ENCODE results near the gene TRIM56. TPM values are rescaled to one million over a fixed set of nuclear protein-coding genes. Genes with fewer than 3 reads are reported as not detected.

Gene TRIM56
- total and polyA plus RNA-seq, 2 of the 4 experiments (the other 2 are of a cell fraction) = 3.9 to 5.9 TPM

DNA sequence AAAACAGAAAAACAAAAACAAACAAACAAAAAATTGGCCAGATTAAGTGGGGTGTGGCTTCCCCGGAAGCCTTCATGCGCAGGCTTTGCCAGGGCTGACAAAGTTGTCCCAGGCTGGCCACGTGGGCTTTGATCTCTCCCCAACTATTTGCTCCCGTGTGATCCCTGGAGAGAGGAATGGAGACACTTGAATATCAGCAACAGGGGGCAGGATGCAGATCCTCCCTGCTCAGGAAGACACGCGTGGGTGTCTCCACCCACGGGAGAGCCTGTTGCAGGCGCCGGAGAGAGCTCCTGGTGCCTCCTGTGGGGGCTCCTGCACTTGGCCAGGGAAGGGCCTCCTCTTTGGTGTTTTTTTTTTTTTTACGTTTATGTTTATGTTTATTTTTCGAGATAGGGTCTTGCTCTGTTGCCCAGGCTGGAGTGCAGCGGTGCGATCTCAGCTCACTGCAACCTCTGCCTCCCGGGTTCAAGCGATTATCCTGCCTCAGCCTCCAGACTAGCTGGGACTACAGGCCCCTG is 19.0 kb downstream of the TRIM56 start:
- Histone ChIP-seq H2BK5ac (ENCODE audit: low read depth, low read length, poor library complexity, severe bottlenecking) (peak overlapping the region; percentile 18), H4K20me1 (ENCODE audit: insufficient read depth, low read length) (no peaks in the 10 kb centered on the region; the same call in 1 of the 2 replicates), H4K8ac (ENCODE audit: low read depth in 2 of 2, low read length in 2 of 2) (peak overlapping the region in 1 of 2 experiments; percentile 45; a peak in 1 of 4 replicates), H3K36me3 (ENCODE audit: control insufficient read depth, insufficient read depth, low read length) (no peaks in the 10 kb centered on the region), H2BK15ac (ENCODE audit: low read depth, low read length) (no peak overlapping the region; the same call in 2 of the 3 replicates), H3K14ac (replicated peaks; ENCODE audit: low read depth, low read length) (no peak overlapping the region), H3K27ac (ENCODE audit: insufficient read depth, low read length) (no peak overlapping the region), H3K4me1 (ENCODE audit: control insufficient read depth, insufficient read depth, low read length) (peaks cover 22% of the 10 kb centered on the region), H4K91ac (ENCODE audit: insufficient read depth, low read depth, low read length) (peak overlapping the region; percentile 15; the same call in 1 of the 2 replicates), H2AK5ac (ENCODE audit: low read depth, low read length) (peak overlapping the region; percentile 64), H3K9me3 (ENCODE audit: control insufficient read depth, insufficient read depth, low read length) (no peaks in the 10 kb centered on the region), H3K27me3 (ENCODE audit: control insufficient read depth, insufficient read depth, low read length) (no peaks in the 10 kb centered on the region), H3K18ac (ENCODE audit: low read depth, low read length) (no peak overlapping the region), H4K5ac (ENCODE audit: low read depth, low read length) (no peak overlapping the region), H2BK20ac (ENCODE audit: low read depth, low read length) (0 out of 2 replicates have a peak overlapping the region, but pooled peaks have one; percentile 14), H3K9me1 (ENCODE audit: insufficient read depth, low read length) (peaks cover 17% of the 10 kb centered on the region), H3K79me1 (ENCODE audit: low read depth in 1 of 2, low read length in 2 of 2) (peaks cover 11 to 42% of the 10 kb centered on the region in 2 experiments; a peak in 3 of 4 replicates), H2AFZ (replicated peaks; ENCODE audit: low read length, poor library complexity) (no peak overlapping the region), H3K4me3 (ENCODE audit: insufficient read depth, low read depth, low read length) (no peak overlapping the region), H3K4ac (ENCODE audit: low read depth, low read length) (peak overlapping the region; percentile 69), H3K4me2 (ENCODE audit: low read depth, low read length) (no peak overlapping the region), H2BK120ac (ENCODE audit: low read depth, low read length) (peak overlapping the region; percentile 80), H3K56ac (ENCODE audit: extremely low read depth, insufficient read depth, low read length) (no peak overlapping the region), H3K9ac (ENCODE audit: low read depth, low read length) (no peak overlapping the region), H3K23ac (ENCODE audit: low read depth, low read length) (no peak overlapping the region), H2AK9ac (replicated peaks; ENCODE audit: low read depth, low read length, poor library complexity) (peak overlapping the region; percentile 60)
- no peak for DNase-seq
- no CpG with 5 or more reads among the region's 15 CpGs for WGBS, 2 experiments (ENCODE audit: extremely low coverage in 2 of 2, insufficient read length in 1 of 2)
- dilution Hi-C loops (cut with HindIII; ENCODE audit: low sequenced_read_pairs, unreplicated experiment) = no loop called here
- no peak for TF ChIP-seq RAD21 (IDR thresholded peaks at IDR 0.05; ENCODE audit: low read length)
- ChIA-PET CTCF (no interaction called here), POLR2A (ENCODE audit: unreplicated experiment) (no interaction called here)
- no peak for ATAC-seq (ENCODE audit: low read depth)
- in situ Hi-C loops (cut with MboI; ENCODE audit: low sequenced_read_pairs) = loop anchor here (25.0 kb wide), 1 partner anchor 667 kb away; the partner anchor contains the start of genes MEPCE, PPP1R35 and ZCWPW1
- BruUV-seq (replicated peaks) = no TSS peak
- intact Hi-C loops (cut with micrococcal nuclease) = no loop called here

Data from IMR-90 (cell line).